Activated CD8-positive, alpha-beta T cell treated with anti-CD3 and anti-CD28 coated beads, Interleukin-2, amount 10 ng/mL, durations not matched to agents 7 days and 5 days (primary cell): ENCODE data around the gene FOXO6. TPM values are rescaled to one million over a fixed set of nuclear protein-coding genes. Genes with fewer than 3 reads are reported as not detected.

Experiments used
- ATAC-seq: fragments of 150-1000 bp; cut with Tn5 transposase; one replicate; pipeline ENCODE4 v1.10.0; 2021; ENCODE audit warnings: moderate library complexity
- CTCF ChIA-PET: fragments of 350-600 bp; sonication (Branson Sonifier 250); formaldehyde crosslinking; loops from one replicate; lab custom pipeline; 2021; ENCODE audit warnings: antibody characterized with exemption; lab: Charles Lee
- POLR2A ChIA-PET: fragments of 350-600 bp; sonication (Branson Sonifier 250); formaldehyde crosslinking; loops from one replicate; lab custom pipeline; 2021; ENCODE audit warnings: antibody characterized with exemption; lab: Charles Lee
- DNase-seq: peaks from one replicate; pipeline ENCODE4 v3.0.0-alpha.2; 2020
- H3K27ac Mint-ChIP-seq: one replicate; pipeline ENCODE4 v1.8.0; 2021; ENCODE audit warnings: mild to moderate bottlenecking, mixed read lengths
- H3K27me3 Mint-ChIP-seq: one replicate; pipeline ENCODE4 v1.8.0; 2021; ENCODE audit warnings: low read depth, mixed read lengths
- H3K36me3 Mint-ChIP-seq: one replicate; pipeline ENCODE4 v1.8.0; 2021; ENCODE audit warnings: low read depth, mixed read lengths
- H3K4me1 Mint-ChIP-seq: one replicate; pipeline ENCODE4 v1.8.0; 2021; ENCODE audit warnings: low read depth, mixed read lengths
- H3K4me3 Mint-ChIP-seq: one replicate; pipeline ENCODE4 v1.8.0; 2021; ENCODE audit warnings: mild to moderate bottlenecking, mixed read lengths
- H3K9me3 Mint-ChIP-seq: one replicate; pipeline ENCODE4 v1.8.0; 2022; ENCODE audit warnings: mixed read lengths; ENCODE audit not compliant: insufficient read depth
- total RNA-seq, 2 experiments: library from RNA; stranded (reverse); gene quantifications; one replicate each; pipeline ENCODE4 v1.2.3, GENCODE V29; 2021

Gene FOXO6
- total RNA-seq, 2 experiments from 2014 or later = 0.24 to 0.31 TPM

DNA sequence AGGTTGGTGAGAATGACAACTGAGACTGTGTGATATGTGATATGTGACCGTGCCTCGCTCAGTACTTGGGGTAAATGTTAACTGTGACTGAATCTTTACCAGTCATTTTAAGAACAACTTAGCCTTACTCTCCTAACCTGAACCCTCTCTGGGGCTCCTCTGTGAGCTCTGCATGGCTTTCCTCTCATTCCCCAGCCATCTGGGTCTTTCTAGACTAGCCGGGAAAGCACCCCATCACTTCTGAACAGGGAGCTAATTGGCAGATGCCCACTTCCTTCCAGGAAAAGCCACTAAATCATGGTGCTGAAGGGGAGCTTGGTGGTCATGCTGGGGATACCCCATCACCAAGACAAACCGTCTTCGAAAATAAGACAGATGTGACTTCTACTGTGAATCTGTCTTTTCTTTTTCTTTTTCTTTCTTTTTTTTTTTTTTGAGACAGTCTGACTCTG is 16.5 kb upstream of the FOXO6 start:
- DNase-seq = no peak
- H3K4me1 Mint-ChIP-seq = peaks cover 15% of the 10 kb centered on the region
- peak overlapping the region; percentile 40 for H3K27ac Mint-ChIP-seq
- peak; percentile 62 for ATAC-seq
- H3K9me3 Mint-ChIP-seq = peaks cover 6% of the 10 kb centered on the region
- no peak overlapping the region for H3K4me3 Mint-ChIP-seq
- peaks cover 20% of the 10 kb centered on the region for H3K27me3 Mint-ChIP-seq
- POLR2A ChIA-PET = interaction anchor here (1.2 kb wide), 1 partner anchor 17 kb away, joined by 3 read pairs; no protein-coding TSS in a partner anchor
- CTCF ChIA-PET = no interaction called here
- no peaks in the 10 kb centered on the region for H3K36me3 Mint-ChIP-seq

GRCh38 chr1:41345434-41346075 is 15.7 kb upstream of the FOXO6 start:
- H3K27me3 Mint-ChIP-seq = peaks cover 15% of the 10 kb centered on the region
- POLR2A ChIA-PET = interaction anchor here (1.2 kb wide), 1 partner anchor 17 kb away, joined by 3 read pairs; no protein-coding TSS in a partner anchor
- ATAC-seq (no peak), DNase-seq (no peak)
- CTCF ChIA-PET = no interaction called here
- no peaks in the 10 kb centered on the region for H3K36me3 Mint-ChIP-seq
- peaks cover 15% of the 10 kb centered on the region for H3K4me1 Mint-ChIP-seq
- no peaks in the 10 kb centered on the region for H3K9me3 Mint-ChIP-seq
- no peak overlapping the region for H3K4me3 Mint-ChIP-seq
- H3K27ac Mint-ChIP-seq = no peak overlapping the region

- POLR2A ChIA-PET = interaction anchor here (0.5 kb wide), 1 partner anchor 32 kb away, joined by 3 read pairs; no protein-coding TSS in a partner anchor
- no peak for DNase-seq
- H3K36me3 Mint-ChIP-seq = no peaks in the 10 kb centered on the region
These were observed 14.0 kb upstream of the FOXO6 start for GRCh38 chr1:41347276-41347675.

DNA sequence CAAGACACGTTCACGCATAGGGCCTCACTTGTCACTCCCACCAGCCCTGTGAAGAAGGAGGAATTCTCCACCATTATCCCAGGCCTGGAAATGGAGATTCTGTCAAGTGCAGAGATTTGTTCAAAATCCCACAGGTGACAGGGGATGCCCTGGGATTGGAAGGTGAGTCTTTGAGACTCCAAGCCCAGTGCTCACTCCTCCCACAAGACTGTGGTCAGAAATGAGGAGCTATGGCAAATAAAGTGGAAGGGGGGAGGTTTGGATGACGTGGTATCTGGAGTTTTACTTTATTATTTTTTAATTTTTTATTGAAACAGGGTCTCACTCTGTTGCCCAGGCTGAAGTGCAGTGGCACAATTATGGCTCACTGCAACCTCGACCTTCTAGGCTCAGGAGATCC is 12.8 kb upstream of the FOXO6 start:
- H3K4me1 Mint-ChIP-seq = peaks cover 15% of the 10 kb centered on the region
- ATAC-seq = no peak
- H3K9me3 Mint-ChIP-seq = no peaks in the 10 kb centered on the region
- ChIA-PET CTCF (interaction anchor here (1.6 kb wide), 1 partner anchor 12 kb away, joined by 4 read pairs; the partner anchor contains the start of gene FOXO6), POLR2A (no interaction called here)
- no peak for DNase-seq
- H3K27me3 Mint-ChIP-seq = peaks cover 23% of the 10 kb centered on the region
- no peak overlapping the region for H3K4me3 Mint-ChIP-seq
- H3K27ac Mint-ChIP-seq = peak overlapping the region; percentile 28
- no peaks in the 10 kb centered on the region for H3K36me3 Mint-ChIP-seq

More at GRCh38 chr1:41347276-41347675, 14.0 kb upstream of the FOXO6 start:
- no peaks in the 10 kb centered on the region for H3K9me3 Mint-ChIP-seq
- peaks cover 15% of the 10 kb centered on the region for H3K4me1 Mint-ChIP-seq
- no peak overlapping the region for H3K4me3 Mint-ChIP-seq
- no peak overlapping the region for H3K27ac Mint-ChIP-seq
- no peak for ATAC-seq
- CTCF ChIA-PET = interaction anchor here (0.8 kb wide), 1 partner anchor 86 kb away, joined by 3 read pairs; no protein-coding TSS in a partner anchor
- peaks cover 21% of the 10 kb centered on the region for H3K27me3 Mint-ChIP-seq

GRCh38 chr1:41349361-41350054 is 11.7 kb upstream of the FOXO6 start:
- Mint-ChIP-seq H3K9me3 (no peaks in the 10 kb centered on the region), H3K4me1 (peaks cover 5% of the 10 kb centered on the region), H3K27ac (no peak overlapping the region), H3K36me3 (no peaks in the 10 kb centered on the region), H3K4me3 (no peak overlapping the region), H3K27me3 (peaks cover 23% of the 10 kb centered on the region)
- ATAC-seq (no peak), DNase-seq (no peak)
- ChIA-PET CTCF (interaction anchor here (1.6 kb wide), 1 partner anchor 11 kb away, joined by 4 read pairs; the partner anchor contains the start of gene FOXO6), POLR2A (no interaction called here)

GRCh38 chr1:41350055-41350378 is 11.2 kb upstream of the FOXO6 start:
- Mint-ChIP-seq H3K9me3 (no peaks in the 10 kb centered on the region), H3K4me3 (no peak overlapping the region), H3K4me1 (peaks cover 1% of the 10 kb centered on the region), H3K27me3 (peaks cover 23% of the 10 kb centered on the region), H3K27ac (no peak overlapping the region), H3K36me3 (no peaks in the 10 kb centered on the region)
- ChIA-PET POLR2A (no interaction called here), CTCF (interaction anchor here (1.6 kb wide), 1 partner anchor 11 kb away, joined by 4 read pairs; the partner anchor contains the start of gene FOXO6)
- DNase-seq = no peak
- ATAC-seq = no peak

DNA sequence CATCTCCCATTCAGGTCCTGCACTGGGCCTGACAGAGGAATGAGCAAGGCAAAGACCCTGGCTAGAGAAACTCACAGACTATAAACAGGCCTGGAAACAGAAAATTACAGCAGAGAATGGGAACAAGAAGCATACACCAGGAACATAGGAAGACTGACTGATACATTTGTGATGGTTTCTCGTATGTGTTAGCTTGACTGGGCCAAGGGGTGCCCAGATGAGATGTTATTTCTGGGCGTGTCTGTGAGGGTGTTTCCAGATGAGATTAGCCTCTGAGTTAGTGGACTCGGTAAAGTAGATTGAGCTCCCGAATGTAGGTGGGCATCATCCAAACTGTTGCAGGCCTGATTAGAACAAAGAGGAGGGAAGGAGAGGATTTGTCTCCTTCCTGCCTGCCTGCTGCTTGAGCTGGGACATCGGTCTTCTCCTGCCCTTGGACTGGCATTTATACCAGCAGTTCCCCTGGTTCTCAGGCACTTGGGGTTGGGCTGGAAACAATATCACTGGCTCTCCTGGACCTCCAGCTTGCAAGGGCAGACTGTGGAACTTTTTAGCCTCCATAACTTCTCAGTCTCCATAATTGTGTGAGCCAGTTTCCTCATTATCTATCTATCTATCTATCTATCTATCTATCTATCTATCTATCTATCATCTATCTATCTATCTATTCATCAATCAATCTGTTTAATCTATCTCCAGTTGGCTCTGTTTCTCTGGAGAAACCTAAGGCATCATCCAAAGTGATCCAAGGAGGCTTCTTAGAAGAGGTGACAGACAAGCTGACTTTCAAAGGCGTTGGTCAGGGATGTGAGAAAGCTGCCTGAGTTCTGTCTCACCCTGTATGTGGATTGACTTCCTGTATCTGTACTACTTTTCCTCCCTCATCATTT is 9.7 kb upstream of the FOXO6 start:
- peaks cover 23% of the 10 kb centered on the region for H3K27me3 Mint-ChIP-seq
- CTCF ChIA-PET = interaction anchor here (1.2 kb wide), 1 partner anchor 69 kb away, joined by 4 read pairs; no protein-coding TSS in a partner anchor
- no peak overlapping the region for H3K27ac Mint-ChIP-seq
- H3K36me3 Mint-ChIP-seq = no peaks in the 10 kb centered on the region
- no peak overlapping the region for H3K4me3 Mint-ChIP-seq
- H3K9me3 Mint-ChIP-seq = no peaks in the 10 kb centered on the region
- no peaks in the 10 kb centered on the region for H3K4me1 Mint-ChIP-seq
- ATAC-seq (no peak), DNase-seq (no peak)
- POLR2A ChIA-PET = no interaction called here

DNA sequence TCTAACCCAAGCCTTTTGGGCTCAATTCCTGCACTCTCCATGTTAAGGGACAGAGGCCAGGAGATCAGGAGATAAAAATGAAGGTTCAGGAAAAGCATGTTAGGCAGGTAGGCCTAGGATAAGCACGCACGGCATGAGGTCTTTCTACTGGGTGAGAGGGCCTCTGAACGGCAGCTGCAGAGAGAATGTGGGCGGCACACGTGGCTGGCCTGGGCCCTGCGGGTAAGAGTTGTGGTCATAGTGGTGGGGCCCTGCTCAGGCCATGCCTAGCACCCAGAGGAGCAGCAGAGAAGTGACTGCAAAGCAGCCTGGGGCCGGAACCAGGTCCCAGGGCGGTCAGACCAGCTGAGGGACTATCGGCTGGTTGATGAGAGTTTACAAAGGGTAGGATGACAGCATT is 7.5 kb upstream of the FOXO6 start:
- Mint-ChIP-seq H3K9me3 (no peaks in the 10 kb centered on the region), H3K27me3 (peaks cover 26% of the 10 kb centered on the region), H3K36me3 (no peaks in the 10 kb centered on the region), H3K4me3 (no peak overlapping the region), H3K27ac (no peak overlapping the region), H3K4me1 (no peaks in the 10 kb centered on the region)
- ATAC-seq = no peak
- no peak for DNase-seq
- ChIA-PET CTCF (no interaction called here), POLR2A (no interaction called here)

- Mint-ChIP-seq H3K27me3 (peaks cover 22% of the 10 kb centered on the region), H3K9me3 (no peaks in the 10 kb centered on the region), H3K27ac (no peak overlapping the region), H3K4me3 (no peak overlapping the region), H3K36me3 (no peaks in the 10 kb centered on the region), H3K4me1 (no peaks in the 10 kb centered on the region)
- ATAC-seq = no peak
- DNase-seq = no peak
- ChIA-PET POLR2A (interaction anchor here (0.6 kb wide), 1 partner anchor 13 kb away, joined by 3 read pairs; no protein-coding TSS in a partner anchor), CTCF (no interaction called here)
These were observed 6.3 kb upstream of the FOXO6 start for GRCh38 chr1:41354956-41355355.

DNA sequence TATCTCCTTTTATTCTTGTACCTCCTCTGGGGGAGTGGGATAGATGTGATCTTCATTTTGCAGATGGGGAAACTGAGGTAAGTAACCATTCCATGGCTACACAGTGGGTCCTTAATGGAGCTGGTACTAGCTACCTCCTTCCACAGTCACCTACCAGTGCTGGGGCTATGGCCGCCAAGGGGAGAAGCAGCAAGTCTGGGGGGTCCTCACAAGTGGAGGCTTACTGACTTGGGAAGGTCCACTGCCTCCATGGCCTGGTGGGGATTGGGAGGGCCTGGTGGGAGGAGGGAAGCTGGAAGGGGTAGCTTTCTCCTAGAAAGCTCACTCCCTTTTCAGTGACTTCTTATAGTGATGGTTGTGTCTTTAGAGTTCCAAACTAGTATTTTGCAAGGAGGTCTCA is 5.9 kb upstream of the FOXO6 start:
- Mint-ChIP-seq H3K4me1 (no peaks in the 10 kb centered on the region), H3K9me3 (no peaks in the 10 kb centered on the region), H3K27me3 (peaks cover 24% of the 10 kb centered on the region), H3K4me3 (no peak overlapping the region), H3K36me3 (no peaks in the 10 kb centered on the region), H3K27ac (no peak overlapping the region)
- POLR2A ChIA-PET = interaction anchor here (0.6 kb wide), 1 partner anchor 13 kb away, joined by 3 read pairs; no protein-coding TSS in a partner anchor
- DNase-seq (no peak), ATAC-seq (no peak)
- CTCF ChIA-PET = no interaction called here

GRCh38 chr1:41355761-41356160 is 5.5 kb upstream of the FOXO6 start:
- Mint-ChIP-seq H3K4me3 (no peak overlapping the region), H3K36me3 (no peaks in the 10 kb centered on the region), H3K27me3 (peaks cover 24% of the 10 kb centered on the region), H3K4me1 (no peaks in the 10 kb centered on the region), H3K27ac (no peak overlapping the region), H3K9me3 (no peaks in the 10 kb centered on the region)
- ChIA-PET POLR2A (no interaction called here), CTCF (no interaction called here)
- no peak for DNase-seq
- ATAC-seq = no peak
